HG03135 (cell line): Measurements from ENCODE around the gene CATSPERD.

ENCODE experiments used
- ATAC-seq: cut with Tn5 transposase; IDR thresholded peaks from one replicate; pipeline ENCODE4 v1.9.1; 2021; ENCODE audit warnings: mild to moderate bottlenecking, moderate library complexity; ENCODE audit not compliant: unreplicated experiment

CATSPERD gene

GRCh38 chr19:5823579-5824281 lies 103.3 kb downstream of the CATSPERD start:
- ATAC-seq = no peak

GRCh38 chr19:5824751-5825150 lies 104.3 kb downstream of the CATSPERD start:
- ATAC-seq = no peak

GRCh38 chr19:5825178-5825577 lies 104.7 kb downstream of the CATSPERD start:
- no peak for ATAC-seq

GRCh38 chr19:5826531-5827341 lies 106.3 kb downstream of the CATSPERD start:
- no peak for ATAC-seq

- ATAC-seq = no peak
Observed at GRCh38 chr19:5827342-5827890, 107.0 kb downstream of the CATSPERD start.

GRCh38 chr19:5827891-5828660 lies 107.6 kb downstream of the CATSPERD start:
- ATAC-seq = peak; percentile 63
